Activated T-cell treated with anti-CD3 and anti-CD28 coated beads, Interleukin-2, amount 50 U/mL, for 1 hour (primary cell): ENCODE data around the gene ALDH1L1.

Experiments
- DNase-seq: peaks from one replicate; pipeline ENCODE4 v3.0.0-alpha.2; 2020

The ALDH1L1 gene

DNA sequence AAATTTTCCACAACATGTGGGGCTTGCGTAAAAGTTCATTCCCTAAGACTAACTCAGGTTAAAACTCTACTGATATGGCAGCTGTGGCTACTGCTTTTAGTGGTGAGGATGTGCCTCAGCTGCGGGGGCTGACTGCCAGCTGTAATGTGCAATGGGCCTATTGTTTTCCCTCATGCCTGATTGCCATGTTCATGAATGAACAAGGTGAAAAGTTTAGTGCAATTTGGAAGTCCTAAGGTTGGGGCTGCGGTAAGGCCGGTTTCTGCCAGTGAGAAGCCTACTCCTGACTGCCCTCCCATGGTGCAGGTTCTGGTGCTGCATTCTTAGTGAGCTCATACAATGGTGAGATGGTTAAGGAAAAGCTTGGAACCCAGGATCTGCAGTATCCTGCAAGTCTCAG, 10.9 kb upstream of the ALDH1L1 start:
- DNase-seq: no peak

GRCh38 chr3:126187920-126188319, 7.5 kb upstream of the ALDH1L1 start:
- no peak for DNase-seq

DNA sequence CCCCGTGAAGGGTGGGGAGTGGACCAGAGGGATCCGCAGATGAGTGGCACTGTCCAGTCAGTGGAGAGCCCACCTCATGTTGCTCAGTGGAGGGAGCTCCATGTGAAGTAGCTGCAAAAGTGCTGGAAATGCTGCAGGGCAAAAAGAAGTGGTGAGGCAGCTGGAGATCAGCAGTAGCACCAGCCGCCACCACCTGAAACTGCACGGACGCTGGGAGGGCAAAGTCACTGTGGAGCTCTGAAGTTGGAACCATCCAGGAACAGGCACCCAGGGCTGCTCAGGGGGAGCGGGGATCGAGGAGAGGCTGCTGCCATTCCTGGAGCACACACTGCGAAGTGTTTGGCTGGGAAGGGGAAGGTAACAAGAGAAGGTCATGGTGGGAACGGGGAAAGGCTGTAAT, 6.4 kb upstream of the ALDH1L1 start:
- no peak for DNase-seq

- no peak for DNase-seq
Measured at GRCh38 chr3:126186271-126186670, 5.9 kb upstream of the ALDH1L1 start.

DNA sequence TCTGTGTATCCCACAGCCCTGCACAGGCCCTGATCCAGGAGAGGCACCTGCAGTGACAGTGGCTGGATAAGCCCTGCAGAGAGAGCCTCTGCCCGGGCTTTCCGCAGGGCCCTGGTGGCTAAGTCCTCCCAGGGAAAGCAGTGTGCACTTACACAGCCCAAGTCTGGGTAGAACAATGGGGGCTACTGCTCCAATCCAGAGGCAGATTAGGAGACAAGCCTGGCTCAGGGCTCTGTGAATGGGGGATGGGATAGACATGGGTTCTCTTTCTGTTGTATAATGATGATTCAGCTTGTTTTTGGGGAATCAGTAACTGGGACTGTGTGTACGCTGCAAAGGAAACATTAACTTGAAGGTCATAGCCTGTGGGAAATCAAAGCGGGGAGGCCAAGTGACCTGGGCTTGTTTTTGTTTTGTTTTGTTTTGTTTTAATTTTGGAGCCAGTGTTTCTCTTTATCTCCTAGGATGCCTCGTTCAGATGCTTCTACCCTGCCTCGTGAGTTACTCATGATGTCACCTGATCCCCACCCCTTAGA, 4.1 kb upstream of the ALDH1L1 start:
- DNase-seq: no peak

DNA sequence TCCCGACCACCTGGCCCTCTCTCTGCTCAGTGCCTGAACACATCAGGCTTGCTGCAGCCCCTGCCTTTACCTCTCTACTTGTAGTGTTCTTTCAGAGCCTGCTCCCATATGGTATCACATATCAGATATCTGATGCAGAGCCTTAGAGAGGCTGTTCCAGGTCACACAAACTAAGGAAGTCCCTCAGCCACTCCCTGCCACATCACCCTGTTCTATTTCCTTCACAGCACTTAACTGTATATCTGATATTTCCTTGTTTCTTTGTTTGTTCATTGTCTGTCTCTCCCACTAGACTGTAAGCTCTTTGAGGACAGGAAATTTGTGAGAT, 976 bp upstream of the ALDH1L1 start:
- DNase-seq: no peak

DNA sequence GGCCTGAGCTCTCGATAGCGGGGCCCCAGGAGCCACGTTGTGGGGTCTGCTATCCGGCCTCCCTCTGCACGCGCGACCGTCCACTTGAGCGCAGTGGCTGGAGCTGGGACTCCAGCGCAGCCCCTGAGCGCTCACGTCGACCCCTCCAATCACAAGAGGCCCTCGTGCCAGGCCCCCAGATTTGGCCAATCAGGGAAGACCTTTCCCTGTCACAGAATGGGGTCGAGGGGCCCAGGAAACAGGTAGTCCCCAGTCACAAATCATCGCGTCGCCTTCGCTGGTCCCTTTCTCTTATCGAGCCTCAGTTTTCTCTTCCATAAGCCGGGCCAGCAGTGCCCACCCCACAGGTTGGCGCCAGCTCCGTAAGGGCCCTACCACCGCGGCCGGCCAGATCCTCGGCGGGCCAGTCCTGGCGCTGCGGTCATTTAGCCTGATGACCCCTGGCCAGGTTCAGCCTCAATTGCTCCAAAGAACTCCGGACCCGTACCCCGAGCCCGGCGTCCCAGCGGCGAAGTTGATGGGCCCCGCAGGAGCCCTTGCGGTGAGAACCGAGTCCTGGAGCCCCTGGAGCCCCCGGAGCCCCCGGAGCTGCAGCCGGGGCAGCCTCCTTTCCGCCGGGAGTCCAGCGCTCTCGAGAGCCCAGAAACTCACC, 435 bp downstream of the ALDH1L1 start:
- DNase-seq: no peak

DNA sequence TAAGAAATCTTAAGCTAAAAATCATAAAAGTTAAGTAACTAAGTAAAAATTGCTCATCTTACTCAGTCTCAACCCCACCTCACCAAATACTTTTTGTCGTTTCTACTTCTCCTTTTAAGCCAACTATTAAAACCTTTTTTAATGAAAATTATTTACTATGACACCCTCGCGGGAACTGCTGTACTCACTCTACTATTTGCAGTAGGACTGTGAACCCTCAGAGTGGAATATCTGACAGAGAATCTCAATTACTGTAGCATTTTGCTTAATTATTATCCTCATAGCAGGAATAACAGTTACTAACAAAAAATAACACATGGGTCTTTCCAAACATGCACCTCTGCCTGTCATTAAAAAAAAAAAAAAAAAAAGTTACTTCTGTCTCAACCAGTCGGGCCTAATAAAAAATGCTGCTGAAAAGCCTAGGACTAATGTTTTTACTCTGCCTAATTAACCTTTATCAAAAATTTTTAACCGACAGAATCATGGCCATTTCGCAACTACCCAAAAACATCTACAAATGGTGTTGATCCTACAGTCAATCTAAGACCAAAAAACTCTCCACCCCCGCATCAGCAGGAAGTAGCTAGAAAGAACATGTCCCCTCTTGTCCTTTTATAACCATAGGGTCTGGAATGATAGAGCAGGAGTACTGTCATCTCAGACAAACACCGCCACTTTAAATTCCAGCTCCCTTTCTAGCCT, 10.2 kb downstream of the ALDH1L1 start:
- no peak for DNase-seq

DNA sequence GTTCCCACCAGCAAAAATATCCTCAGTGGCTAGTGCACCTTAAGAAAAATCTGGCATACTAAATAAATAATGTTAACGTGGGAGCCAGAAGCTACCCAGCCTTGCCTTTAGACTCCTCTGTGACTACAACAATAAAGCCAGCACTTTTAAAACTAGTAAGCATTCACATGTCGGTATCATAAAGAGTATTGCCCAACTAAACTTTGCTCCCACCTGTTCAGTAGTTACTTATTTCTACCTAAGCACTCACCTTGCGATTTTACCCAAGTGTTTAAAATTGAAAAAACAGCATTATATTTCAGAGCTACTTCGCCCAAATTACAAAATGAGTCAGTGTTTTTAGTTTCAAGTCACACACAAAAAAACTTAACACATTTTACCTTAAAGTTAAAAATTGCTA, 12.8 kb downstream of the ALDH1L1 start:
- no peak for DNase-seq

- no peak for DNase-seq
Measured at GRCh38 chr3:126166009-126166408, 14.4 kb downstream of the ALDH1L1 start.

GRCh38 chr3:126161309-126161708, 19.1 kb downstream of the ALDH1L1 start:
- DNase-seq: no peak

DNA sequence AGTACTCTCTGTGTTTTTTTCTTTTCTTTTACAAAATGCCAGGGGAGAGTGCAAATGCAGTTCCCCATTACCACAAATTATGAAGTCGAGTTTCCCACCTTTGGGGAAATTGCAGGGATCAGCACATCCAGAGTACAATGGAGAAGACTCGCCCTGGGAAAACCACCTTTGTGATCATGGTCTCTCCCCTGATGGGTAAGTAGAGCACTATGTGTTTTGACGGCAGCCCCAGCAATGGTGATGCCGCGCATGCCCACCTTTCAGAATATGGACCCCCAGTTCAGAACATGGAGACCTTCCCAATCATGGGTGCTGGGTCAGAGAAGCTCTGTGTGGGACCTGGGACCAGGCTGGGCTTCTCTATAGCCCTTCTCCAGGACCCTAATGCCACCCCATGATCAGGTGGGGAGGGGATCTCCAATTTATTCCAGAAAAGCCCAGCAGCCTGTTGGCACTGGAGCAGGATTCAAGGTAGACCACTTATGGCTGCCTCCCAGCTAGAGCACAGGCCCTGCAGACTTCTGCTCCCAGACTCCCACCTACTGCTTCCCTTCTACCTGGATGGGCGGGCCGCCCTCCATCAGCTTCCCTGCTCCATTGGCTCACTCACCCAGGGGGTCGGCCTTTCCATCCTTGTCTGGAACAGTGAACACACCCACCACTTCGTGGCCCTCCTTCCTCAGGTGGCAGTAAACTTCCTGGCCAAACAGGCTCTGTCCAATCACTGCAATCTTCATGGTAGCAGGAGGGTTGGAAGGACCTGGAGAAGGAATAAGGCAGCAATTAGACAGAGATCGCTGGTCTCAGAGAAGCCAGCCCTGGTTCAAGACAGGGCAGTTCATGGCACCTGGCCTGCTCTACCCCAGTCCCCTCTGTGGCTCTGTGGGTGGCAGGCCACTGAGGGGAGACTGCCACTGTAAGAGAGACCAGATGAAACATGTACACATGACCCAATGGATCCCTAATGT, 19.9 kb downstream of the ALDH1L1 start:
- no peak for DNase-seq

- no peak for DNase-seq
Measured at GRCh38 chr3:126159476-126159875, 20.9 kb downstream of the ALDH1L1 start.

GRCh38 chr3:126158912-126159454, 21.4 kb downstream of the ALDH1L1 start:
- DNase-seq: no peak

GRCh38 chr3:126158016-126158911, 22.1 kb downstream of the ALDH1L1 start:
- no peak for DNase-seq

DNA sequence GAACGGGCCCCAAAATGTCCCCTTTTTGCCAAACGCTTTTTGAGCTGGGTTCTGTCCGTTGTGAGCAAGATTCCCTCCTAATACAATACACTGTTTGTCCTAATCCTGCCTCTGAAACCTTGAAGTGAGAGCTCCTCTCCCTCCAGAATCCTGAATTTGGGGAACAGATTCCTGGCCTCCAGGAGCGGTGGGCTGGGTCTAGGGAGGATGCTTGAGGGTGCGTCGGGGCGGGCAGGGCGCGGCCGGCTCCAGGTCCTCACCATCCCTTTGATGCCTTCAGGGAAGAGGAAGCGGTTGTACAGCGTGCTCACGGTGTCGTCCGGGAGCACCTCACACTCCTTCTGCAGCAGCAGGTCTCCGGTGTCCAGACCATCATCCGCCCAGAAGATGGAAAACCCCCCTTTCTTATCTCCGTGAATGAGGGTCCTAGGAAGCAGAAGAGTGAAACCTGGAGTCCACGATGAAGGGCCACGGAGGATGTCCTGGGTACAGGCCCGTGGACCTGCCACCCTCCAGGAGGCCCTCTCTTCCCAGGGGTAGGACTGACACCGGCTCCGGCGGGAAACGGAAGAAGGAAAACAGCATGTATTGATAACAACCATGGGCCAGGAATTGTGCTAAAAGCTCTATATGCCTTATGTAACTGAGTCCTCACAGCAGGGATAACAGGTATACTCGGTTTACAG, 23.2 kb downstream of the ALDH1L1 start:
- DNase-seq: no peak

DNA sequence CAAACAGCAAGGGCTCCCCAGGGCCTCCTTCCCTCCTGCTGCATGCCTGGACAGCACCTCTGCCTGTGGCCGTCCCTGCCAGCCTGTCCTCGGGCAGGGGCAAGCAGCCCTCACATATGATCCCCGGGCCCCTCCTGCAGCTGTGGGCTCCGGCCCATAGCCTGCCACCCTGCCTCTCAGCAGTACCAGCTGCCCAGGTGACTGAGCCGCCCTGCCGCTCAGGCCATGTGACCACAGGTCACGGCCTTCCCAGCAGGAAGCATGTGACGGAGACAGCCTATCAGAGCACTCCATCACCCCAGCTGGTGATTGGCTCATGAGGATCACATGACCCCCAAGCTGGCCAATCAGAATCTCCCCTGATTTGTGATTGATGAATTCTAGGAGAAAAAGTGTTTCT, 23.9 kb downstream of the ALDH1L1 start:
- no peak for DNase-seq

- DNase-seq: no peak
Measured at GRCh38 chr3:126155819-126156218, 24.6 kb downstream of the ALDH1L1 start.

DNA sequence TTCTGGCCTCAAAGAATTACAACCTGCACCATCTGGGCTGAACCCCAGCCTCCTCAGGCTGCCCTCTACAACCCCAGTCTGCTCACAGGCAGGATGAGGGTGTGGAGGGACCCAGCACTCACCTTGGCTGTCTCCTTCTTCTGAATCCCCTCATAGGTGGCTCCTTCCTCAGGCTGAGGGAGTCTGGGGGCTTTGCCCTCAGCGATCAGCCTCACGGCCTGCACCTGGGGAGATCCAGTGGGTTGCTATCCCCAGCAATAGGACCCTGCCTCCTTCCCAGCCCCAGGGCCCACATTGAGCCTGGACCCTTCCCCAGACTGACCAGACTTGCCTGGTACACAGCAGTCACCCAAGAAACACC, 25.1 kb downstream of the ALDH1L1 start:
- DNase-seq: no peak

DNA sequence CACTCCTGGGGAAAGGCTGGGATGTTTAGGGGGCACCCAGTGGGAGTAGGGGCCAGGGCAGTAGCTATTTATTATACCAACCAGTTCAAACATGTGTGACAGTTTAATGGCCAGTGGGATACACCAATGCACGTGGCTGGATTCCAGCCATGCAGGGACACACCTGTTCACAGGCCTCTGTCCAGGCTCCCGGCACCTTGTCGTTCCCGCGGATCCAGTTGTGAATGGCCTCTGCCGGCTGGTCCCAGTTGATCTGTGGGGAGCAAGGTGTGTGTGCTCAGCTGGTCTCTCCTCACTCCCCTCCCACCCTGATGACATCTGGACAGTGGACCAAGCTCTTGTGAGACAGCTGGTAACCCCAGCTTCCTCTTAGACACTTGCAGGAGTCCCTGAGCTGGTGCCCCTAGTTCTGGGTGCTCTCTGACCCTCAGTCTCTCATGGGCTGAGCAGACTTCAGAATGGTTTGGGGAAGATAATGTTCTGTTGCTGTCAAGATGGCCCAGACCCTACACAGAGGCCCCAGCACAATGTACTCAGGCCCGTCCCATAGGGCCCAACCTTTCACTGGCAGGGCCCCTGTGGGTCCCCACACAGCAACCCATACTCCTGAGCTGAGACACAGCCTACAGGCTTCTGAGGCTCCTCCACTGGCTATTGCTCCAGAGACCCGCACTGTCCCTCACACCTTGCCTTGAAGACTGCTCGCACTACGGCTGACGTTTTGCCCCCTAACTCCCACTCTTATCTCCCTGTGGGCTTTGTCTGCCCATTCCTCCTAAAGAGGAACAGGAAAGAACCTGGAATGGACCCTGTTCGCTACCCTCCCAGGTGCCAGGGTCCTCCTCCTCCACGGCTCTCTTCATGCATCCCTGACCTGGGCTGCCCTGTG, 25.8 kb downstream of the ALDH1L1 start:
- no peak for DNase-seq
